GM10266 (cell line): ENCODE measurements around the gene PDZD4.

Experiments used
- DNase-seq: peaks from one replicate; pipeline ENCODE4 v3.0.0; 2012; ENCODE audit errors: extremely low spot score
- CTCF ChIP-seq: IDR thresholded peaks from 2 replicates; pipeline ENCODE4 v1.5.1; 2012; ENCODE audit warnings: mild to moderate bottlenecking, low read depth; ENCODE audit not compliant: control insufficient read depth, insufficient read depth; ENCODE audit errors: missing control alignments

Gene PDZD4

DNA sequence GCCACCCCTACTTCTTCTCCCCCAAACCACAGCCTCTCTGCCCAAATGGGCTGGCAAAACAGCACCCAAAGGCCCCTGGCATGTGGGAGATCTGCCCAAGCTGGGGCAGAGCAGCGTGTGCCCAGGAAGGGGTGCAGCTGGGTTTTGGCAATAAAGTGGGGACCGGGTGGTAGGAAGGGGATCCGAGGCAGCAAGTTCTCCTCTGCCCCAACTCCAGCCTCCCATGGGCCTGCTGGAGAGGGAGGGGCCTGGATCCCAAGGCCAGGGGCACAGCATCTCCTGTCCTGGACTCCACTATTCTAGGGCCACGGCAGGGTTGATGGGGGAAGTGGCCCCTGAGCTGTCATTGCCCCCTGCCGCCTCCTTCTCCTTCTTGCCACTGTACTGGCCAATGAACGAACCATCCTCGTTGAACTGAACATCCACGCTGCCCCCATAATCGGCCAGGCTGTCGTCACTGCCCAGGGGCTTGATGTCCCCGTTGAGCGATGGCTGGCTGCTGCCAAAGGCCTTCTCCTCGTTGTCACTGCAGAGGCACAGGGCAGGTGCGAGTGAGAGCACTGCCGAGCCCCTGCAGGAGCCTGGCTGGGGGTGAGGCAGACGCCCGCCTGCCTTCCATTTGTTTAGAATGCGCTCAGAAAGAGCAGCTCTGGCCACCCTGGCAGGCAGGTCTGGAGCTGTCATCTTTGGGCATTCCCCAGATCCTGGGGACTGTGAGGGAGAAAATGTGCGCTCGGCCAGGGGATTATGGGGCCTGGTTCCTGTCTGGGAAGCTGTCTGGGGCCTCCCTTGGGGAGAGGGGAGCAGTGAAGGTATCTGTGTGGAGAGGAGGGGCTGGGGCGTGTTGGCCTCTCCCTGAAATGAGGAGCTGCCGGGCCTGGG, 32.3 kb upstream of the PDZD4 start:
- no peak for DNase-seq
- TF ChIP-seq CTCF, result no peak

- no peak for TF ChIP-seq CTCF
- DNase-seq, result no peak
Observed at GRCh38 chrX:153861733-153862310, 31.5 kb upstream of the PDZD4 start.

- no peak for TF ChIP-seq CTCF
Observed at GRCh38 chrX:153861151-153861550, 30.8 kb upstream of the PDZD4 start.

GRCh38 chrX:153857348-153857903, 27.1 kb upstream of the PDZD4 start:
- no peak for DNase-seq
- TF ChIP-seq CTCF, result no peak

More at GRCh38 chrX:153861151-153861550, 30.8 kb upstream of the PDZD4 start:
- DNase-seq, result no peak

DNA sequence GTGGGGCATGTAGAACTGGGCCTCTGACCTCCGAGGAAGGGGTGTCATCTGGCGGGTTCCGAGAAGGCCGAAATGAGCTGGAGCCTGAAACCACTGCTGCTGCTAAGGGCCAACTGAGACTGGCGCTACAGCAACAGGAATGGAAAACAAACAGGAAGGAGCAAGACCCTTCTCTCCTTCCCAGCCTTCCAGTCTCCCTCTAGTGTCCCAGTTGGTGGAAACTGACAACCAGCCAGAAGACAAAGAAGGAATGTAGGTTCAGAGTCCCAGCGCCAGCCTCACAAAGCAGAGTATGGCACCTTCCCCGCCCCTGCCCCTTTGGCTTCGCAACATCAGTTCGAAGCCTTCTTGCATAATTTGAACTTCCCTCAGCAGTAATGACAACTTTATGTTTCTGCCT, 24.4 kb upstream of the PDZD4 start:
- no peak for TF ChIP-seq CTCF
- no peak for DNase-seq

- TF ChIP-seq CTCF, result no peak
- no peak for DNase-seq
Observed at GRCh38 chrX:153853902-153854267, 23.5 kb upstream of the PDZD4 start.
